ENCODE results near the gene ARHGDIG.
"Not testable (repeated sequence)": the region's sequence is repeated elsewhere in the genome, so short reads cannot be mapped to it uniquely, and the experiment has no call there.

ARHGDIG gene

GRCh38 chr16:325375-326145, 45.2 kb downstream of the ARHGDIG start:
- no peak for DNase-seq (ENCODE audit: low read depth in 2 of 2)

GRCh38 chr16:330741-331140, 50.4 kb downstream of the ARHGDIG start:
- DNase-seq (ENCODE audit: low read depth in 2 of 2): no peak

- not testable (repeated sequence) for DNase-seq (ENCODE audit: low read depth in 2 of 2)
These were observed 50.9 kb downstream of the ARHGDIG start for GRCh38 chr16:331181-331814.

All from stimulated activated CD4-positive, alpha-beta T cell treated with anti-CD3 and anti-CD28 coated beads, Interleukin-4, amount 100 ng/mL, for 48 hours (primary cell).